NCI-H2196 treated with DMSO at 0.1 percent for 48 hours (cell line): ENCODE data around the gene PARK7.

ENCODE experiments used
- DNase-seq: peaks from one replicate; lab custom pipeline; 2025; ENCODE audit not compliant: unreplicated experiment; lab: John Stamatoyannopoulos, UW

PARK7 gene

DNA sequence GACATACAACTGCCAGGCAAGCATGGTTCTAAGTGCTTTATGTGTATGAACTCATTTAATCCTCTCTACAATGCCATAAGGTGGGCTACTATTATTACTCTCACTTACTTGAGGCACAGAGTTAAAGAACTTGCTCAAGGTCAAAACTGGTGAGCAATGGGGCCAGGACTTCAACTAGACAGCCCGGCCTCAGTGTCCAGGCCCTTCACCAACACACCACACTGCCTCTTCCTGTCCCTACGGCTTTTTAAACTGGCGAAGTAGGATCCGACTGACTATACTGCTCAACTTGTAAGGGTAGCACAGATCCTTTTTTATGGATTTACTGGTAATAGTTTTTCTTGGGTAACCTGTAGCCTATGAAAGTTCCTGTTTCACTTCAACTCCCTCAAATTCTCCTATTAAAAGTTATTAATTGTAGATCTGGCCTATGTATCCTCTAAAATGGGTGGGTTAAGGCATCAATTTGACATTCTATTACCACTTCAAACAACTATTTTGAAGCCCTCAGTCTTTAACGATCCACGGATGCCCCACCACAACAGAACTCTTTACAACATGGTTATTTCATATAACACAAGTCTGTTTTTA is 60.3 kb downstream of the PARK7 start:
- DNase-seq: no peak

DNA sequence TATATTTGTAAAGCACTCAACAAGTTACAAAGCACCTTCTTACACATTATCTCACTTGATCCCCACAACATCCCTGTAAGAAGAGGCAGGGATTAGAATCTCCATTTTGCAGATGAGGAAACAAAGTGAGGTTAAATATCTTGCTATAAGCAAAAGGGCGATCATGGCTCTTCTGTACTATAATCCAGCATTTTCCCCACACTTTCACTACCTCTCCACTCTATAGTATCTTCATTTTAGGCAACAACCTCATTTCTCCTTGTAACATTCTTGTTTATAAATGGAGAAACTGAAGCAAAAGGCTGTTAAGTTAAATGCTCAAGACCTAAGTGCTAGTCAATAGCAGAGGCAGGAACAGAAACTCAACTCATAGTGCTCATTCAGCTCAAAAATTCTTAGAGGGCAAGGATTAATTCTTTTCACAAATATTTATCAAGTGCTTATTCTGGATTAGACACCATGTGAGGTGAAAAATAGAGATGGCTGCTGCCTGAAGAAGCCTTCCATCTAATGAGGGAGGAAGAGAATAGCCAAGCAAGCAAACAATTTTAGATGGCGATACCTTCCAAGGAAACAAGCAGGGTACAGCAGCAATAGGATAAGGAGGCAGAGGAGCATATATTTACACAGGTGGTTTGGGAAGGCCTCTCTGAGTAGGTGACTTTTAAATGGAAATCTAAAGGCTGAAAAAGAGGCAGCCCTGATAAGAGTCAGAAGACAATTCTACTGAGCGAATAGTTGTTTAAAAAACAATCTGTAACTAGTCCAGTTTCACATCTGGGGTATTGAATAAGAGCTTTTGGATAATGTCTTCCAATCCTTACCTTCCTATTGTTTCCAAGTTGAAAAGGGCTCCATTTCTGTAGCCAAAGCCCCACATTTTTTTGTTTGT is 61.1 kb downstream of the PARK7 start:
- no peak for DNase-seq

DNA sequence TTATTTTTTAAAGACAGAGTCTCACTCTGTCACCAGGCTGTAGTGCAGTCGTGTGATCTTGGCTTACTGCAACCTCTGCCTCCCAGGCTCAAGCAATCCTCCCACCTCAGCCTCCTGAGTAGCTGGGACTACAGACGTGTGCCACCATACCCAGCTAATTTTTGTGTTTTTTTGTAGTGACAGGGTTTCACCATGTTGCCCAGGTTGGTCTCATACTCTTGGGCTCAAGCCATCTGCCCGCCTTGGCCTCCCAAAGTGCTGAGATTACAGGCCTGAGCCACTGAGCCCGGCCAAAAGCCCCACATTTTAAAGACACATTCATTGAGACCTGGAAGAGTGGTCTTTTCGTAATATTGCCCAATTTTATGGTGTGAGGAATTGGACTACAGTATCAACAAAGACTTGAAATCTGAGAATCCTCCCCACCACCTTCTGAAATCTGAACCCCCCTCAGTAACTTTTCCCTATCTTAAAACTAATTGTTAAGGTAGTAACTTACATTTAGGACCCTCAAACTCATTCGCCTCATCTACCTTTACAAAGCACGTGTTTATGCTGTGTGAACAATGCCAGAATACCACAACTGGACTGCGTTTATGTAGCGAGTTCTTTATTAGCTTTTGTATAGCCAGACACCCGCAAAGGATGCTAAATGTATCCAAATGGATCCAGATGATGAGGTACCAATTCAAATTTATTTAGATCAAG is 61.9 kb downstream of the PARK7 start:
- DNase-seq: no peak

- no peak for DNase-seq
These were observed 62.4 kb downstream of the PARK7 start for GRCh38 chr1:8023995-8024313.

DNA sequence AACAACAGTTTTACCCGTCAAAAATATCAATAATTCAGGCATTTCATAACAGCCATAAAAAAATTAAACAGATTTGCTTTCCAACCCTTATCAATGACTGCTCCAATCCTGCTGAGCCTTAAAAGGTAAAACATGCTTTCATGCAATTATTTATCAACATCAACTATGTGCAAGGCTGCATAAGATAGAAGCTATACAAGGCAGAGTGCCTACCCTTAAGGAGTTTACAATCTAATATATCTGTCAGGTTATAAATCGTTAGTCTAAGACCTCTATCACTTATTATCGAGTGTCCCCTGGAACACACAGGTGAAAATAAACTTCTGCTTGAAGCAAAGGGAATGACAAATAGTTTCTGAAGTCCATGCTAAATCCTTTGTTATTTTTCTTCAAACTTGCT is 62.8 kb downstream of the PARK7 start:
- no peak for DNase-seq

DNA sequence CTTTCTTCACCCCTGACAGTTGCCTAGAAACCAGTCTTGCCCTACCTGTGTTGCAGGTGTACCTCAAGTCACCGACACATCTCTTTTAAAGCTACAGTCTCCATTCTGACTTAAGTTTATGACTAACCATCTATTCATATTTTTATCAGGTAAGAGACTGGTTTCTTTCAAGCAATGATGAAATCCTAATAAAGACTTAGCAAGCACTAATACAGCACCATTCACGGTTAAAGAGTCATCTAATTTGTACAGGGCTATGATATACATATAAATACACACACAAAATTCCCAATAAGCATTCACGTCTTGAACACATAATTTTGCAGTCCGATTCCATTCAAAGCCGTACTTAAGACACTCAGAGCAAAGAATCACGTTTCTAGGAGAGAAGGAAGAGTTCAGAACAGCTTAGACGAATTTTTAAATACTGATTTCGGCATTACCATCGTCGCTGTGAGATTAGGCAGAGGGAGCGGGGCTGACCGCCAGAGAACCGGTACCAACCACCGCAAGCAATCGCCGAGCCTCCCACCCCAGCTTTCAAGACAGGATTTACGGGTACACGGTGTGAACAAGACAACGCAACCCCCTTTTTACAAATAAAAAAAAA is 63.7 kb downstream of the PARK7 start:
- DNase-seq: no peak

DNA sequence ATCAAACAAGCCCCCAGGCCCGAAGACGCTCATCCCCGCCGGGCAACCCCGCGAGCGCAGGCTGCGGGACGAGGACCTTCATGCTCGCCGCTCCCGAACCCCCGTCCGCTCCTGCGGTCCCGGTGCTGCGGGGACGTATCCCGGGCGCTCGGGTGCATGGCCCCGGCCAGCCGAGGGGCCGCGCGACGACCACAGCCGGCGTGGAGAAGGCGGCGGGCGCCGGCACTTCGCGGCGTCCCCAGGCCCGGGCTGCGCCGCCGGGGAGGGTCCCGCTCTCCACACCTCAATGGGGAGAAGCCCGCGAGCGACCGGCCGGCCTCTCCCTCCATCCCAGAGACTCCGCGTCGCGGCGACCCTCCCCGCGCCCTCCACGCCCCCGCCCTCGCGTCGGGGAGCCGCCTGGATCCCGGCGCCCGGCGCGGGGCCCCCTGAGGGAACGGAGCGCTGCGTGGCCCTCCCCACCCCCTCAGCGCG is 64.2 kb downstream of the PARK7 start:
- no peak for DNase-seq

DNA sequence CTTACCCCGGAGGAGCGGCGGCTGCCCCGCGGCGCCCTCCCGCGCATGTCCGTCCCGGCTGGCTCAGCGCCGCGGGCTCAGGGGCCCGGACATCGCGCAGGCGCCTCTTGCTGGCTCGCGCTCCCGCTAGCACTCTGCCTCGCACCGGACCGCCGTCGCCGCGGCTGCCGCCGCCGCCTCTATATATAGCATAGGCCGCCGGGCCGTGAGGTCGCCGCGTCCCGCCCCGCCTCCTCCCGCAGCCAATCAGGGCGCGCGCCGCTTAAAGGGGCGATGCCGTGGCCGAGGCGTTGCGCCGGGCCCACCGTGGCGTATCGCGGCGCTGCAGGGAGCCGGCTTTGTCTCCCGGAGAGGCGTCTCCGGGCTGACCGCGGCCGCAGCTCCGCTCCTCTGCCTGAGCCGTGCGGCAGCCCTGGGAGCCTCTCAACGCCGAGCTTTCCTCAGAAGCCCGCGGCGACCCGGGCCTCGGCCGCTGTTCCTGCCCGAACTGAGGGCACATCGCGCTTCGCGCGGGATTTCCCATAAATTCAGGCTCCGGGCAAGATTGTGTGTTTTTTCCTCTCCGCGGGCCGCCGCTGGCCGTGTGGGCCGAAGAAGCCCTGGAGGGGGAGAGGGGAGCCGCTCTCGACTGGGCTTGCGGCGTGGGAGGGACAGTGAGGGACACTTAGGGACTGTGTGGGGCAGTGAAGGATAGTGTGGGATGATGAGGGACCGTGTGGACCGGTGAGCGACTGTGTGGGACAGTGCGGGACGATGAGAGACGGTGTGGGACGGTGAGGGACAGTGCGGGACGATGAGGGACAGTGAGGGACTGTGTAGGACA is 64.9 kb downstream of the PARK7 start, which contains the start of gene ERRFI1:
Gene ERRFI1, minus strand, starts transcription at position 157 of the 823 bp plus-strand sequence. CDS start 10,690 bp downstream, outside the sequence.
- DNase-seq: peak; percentile 87

GRCh38 chr1:8026976-8027747 is 65.7 kb downstream of the PARK7 start:
- DNase-seq: no peak

DNA sequence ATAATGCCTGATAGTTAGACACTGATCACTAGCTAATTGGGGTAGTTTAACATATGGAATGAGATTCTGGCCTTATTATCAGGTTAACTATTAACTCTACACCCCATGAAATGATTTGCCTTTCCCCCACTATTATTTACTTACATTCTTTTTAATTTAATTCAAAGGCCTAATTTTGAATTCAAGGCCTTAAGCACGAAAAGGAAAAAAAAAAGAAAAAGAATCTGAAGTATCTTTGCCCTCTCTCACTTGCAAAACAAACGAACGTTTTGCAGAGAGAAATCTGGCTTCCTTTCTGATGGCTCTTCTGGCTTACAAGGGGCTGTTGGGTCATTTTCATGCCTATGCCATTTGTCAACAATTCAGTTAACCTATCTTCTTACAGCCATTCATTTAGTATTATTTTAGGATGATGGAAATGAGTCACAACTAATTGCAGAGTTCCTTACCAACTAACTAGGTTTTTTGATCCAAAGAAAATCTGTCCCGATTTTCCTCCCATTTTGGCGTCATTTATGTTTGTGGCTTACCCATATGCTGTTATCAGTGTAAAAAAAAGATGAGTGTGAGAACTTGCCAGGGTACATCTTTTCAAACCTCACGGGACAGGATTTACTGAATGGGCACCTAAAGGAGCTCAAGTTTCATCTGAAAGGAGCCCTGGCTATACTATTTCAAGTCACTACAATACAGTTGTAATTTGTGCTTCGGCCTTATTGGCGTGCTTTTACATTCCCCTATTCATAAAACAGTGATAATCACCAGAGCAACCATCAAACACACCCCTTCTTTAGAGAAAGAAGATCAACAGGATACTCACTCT is 66.4 kb downstream of the PARK7 start:
- peak; percentile 49 for DNase-seq

GRCh38 chr1:8028571-8028910 is 67.0 kb downstream of the PARK7 start:
- no peak for DNase-seq

DNA sequence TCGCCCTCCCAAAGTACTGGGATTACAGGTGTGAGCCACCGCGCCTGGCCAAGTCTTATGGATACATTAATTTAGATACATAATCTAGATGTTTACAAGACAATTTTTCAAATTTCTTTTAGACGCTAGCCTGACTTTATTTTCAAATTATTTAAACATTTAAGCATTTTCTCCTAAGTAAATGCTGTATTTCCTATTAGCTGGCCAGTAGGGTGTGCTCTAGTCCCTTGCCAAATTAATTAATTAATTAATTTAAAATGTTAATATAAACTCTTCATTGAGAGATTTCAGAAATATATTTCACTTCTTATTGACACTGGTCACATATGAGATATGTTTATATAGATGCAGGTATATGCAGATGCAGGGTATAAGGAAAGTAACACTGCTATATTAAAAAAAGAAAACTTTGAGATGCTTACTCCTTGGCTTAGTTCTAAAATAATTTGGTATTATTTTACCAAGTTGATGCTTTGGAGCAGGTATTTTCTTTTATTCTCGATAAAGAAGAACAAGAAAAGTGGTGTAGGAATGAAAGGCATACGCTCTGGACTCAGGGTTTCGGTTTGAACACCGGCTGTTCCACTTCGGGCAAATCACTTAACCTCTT is 69.8 kb downstream of the PARK7 start:
- DNase-seq: peak; percentile 34

- no peak for DNase-seq
These were observed 70.9 kb downstream of the PARK7 start for GRCh38 chr1:8032366-8032910.

DNA sequence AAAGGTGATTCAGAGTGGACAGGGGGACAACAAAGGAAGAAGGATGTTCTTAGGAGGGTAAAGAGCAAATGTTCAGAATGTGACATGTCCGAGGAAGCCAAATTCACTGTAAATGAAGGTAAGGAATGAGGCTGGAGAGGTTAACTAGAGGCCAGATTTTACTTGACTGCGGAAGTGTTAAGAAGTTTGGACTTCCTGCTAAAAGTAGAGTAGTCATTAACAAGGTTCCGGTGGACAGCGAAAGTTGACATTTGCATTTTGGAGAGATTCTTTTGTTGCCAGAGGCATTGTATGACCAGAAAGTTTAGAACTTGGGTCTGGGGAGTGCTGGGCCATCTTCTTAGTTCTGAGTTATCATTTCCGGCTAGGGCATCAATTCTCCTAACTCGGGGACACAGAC is 71.8 kb downstream of the PARK7 start:
- DNase-seq: no peak
